Measurements from ENCODE around the gene CNTFR. TPM values are rescaled to one million over a fixed set of nuclear protein-coding genes. Genes with fewer than 3 reads are reported as not detected.
A peak's percentile ranks its signal among the peaks of the same experiment; 100 is the strongest.

Gene CNTFR
- total RNA-seq, 1 donor from 2014 or later, result 8.6 TPM

DNA sequence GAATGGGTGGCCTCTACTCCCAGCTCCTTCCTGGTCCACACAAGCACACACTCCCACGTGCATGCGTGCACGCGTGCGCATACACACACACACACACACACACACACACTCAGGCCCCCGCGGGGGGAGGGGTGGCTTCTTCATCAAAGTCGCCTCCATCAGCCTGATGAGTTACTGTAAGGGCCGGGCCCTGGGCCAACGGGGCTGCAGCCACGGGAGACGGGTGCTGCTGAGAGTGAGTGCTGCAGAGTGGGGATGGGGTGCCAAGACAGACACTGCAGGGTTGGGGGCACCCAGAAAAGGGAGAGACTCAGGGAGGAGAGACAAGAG is 18.1 kb downstream of the CNTFR start:
- Mint-ChIP-seq H3K9me3 (no peaks in the 10 kb centered on the region), H3K27ac (no peak overlapping the region), H3K27me3 (ENCODE audit: insufficient read depth, low read depth) (peaks cover 7% of the 10 kb centered on the region), H3K36me3 (peaks cover 24% of the 10 kb centered on the region), H3K4me1 (peaks cover 85% of the 10 kb centered on the region), H3K4me3 (peak overlapping the region; percentile 68)
- no peaks in the 10 kb centered on the region for H3K79me2 ChIP-seq (ENCODE audit: low read depth)
- H3K27ac ChIP-seq, result no peak overlapping the region
- no peak overlapping the region for H3K9ac ChIP-seq
- no peak overlapping the region for H2AFZ ChIP-seq (replicated peaks)
- H3K4me3 ChIP-seq, result no peak overlapping the region
- peaks cover 69% of the 10 kb centered on the region for H4K20me1 ChIP-seq (ENCODE audit: low read depth)
- H3K27me3 ChIP-seq, result no peaks in the 10 kb centered on the region
- peaks cover 11% of the 10 kb centered on the region for H3F3A ChIP-seq (ENCODE audit: low read depth)
- no peaks in the 10 kb centered on the region for H3K9me3 ChIP-seq (ENCODE audit: low read depth)
- no peak for DNase-seq (ENCODE audit: low spot score)
- TF ChIP-seq, protein P1, sequence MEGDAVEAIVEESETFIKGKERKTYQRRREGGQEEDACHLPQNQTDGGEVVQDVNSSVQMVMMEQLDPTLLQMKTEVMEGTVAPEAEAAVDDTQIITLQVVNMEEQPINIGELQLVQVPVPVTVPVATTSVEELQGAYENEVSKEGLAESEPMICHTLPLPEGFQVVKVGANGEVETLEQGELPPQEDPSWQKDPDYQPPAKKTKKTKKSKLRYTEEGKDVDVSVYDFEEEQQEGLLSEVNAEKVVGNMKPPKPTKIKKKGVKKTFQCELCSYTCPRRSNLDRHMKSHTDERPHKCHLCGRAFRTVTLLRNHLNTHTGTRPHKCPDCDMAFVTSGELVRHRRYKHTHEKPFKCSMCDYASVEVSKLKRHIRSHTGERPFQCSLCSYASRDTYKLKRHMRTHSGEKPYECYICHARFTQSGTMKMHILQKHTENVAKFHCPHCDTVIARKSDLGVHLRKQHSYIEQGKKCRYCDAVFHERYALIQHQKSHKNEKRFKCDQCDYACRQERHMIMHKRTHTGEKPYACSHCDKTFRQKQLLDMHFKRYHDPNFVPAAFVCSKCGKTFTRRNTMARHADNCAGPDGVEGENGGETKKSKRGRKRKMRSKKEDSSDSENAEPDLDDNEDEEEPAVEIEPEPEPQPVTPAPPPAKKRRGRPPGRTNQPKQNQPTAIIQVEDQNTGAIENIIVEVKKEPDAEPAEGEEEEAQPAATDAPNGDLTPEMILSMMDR (IDR thresholded peaks at IDR 0.05), result no peak
- TF ChIP-seq EZH2phosphoT487 (IDR thresholded peaks at IDR 0.05) (no peak), EZH2 (IDR thresholded peaks at IDR 0.05) (no peak)
- peaks cover 70% of the 10 kb centered on the region for H3K4me1 ChIP-seq
- H3K4me2 ChIP-seq, result no peak overlapping the region
- no peaks in the 10 kb centered on the region for H3K36me3 ChIP-seq

DNA sequence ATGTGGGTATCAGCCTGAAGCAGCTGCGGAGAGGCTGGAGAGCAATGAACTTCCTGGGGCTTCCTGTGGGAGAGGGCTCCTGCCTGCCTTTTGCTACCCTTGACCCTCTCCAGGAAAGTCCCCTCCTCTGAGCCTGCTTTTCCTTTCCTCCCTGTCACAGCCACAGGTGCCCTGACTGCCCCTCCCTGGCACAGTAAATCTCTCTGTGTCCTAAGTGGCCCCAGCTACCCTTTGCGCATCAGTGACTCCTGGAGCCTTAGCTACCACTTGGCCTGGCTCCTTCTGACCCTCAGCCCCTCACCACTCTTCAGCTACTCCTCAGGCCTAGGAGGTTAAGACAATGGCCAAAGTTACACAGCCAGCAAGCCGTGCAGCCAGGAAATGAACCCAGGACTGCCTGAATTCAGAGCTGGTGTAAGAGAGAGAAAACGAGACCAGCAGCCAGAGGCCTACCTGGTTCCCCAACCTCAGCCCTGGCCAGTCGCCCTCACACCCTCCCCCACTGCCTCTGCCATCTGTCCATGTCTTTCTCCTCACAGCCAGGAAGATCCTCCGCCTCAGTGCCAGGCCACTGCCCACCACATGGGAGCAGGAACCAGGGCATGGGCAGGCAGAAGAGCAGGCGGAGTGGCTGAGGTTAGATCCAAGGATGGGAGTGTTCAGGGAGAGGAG is 18.6 kb downstream of the CNTFR start:
- Histone ChIP-seq H3K36me3 (no peaks in the 10 kb centered on the region), H3K4me3 (no peak overlapping the region), H3K27ac (no peak overlapping the region), H4K20me1 (ENCODE audit: low read depth) (peaks cover 70% of the 10 kb centered on the region), H3K27me3 (no peaks in the 10 kb centered on the region), H2AFZ (replicated peaks) (no peak overlapping the region), H3K9ac (no peak overlapping the region), H3K4me1 (peaks cover 70% of the 10 kb centered on the region), H3K4me2 (peak overlapping the region; percentile 4), H3F3A (ENCODE audit: low read depth) (peaks cover 11% of the 10 kb centered on the region), H3K9me3 (ENCODE audit: low read depth) (no peaks in the 10 kb centered on the region), H3K79me2 (ENCODE audit: low read depth) (no peaks in the 10 kb centered on the region)
- Mint-ChIP-seq H3K9me3 (no peaks in the 10 kb centered on the region), H3K27me3 (ENCODE audit: insufficient read depth, low read depth) (peaks cover 7% of the 10 kb centered on the region), H3K4me3 (peak overlapping the region; percentile 50), H3K27ac (peak overlapping the region; percentile 43), H3K36me3 (peaks cover 22% of the 10 kb centered on the region), H3K4me1 (peaks cover 84% of the 10 kb centered on the region)
- TF ChIP-seq EZH2 (IDR thresholded peaks at IDR 0.05) (no peak), EZH2phosphoT487 (IDR thresholded peaks at IDR 0.05) (no peak)
- TF ChIP-seq, protein P1 (IDR thresholded peaks at IDR 0.05), result no peak
- DNase-seq (ENCODE audit: low spot score), result no peak

- peak overlapping the region; percentile 43 for H3K27ac Mint-ChIP-seq
- Histone ChIP-seq H3K4me2 (no peak overlapping the region), H3K27me3 (no peaks in the 10 kb centered on the region), H2AFZ (replicated peaks) (no peak overlapping the region), H3K4me3 (no peak overlapping the region), H3K9me3 (ENCODE audit: low read depth) (no peaks in the 10 kb centered on the region), H3F3A (ENCODE audit: low read depth) (peaks cover 17% of the 10 kb centered on the region), H3K27ac (no peak overlapping the region), H3K4me1 (peaks cover 70% of the 10 kb centered on the region), H4K20me1 (ENCODE audit: low read depth) (peaks cover 70% of the 10 kb centered on the region), H3K9ac (no peak overlapping the region), H3K79me2 (ENCODE audit: low read depth) (no peaks in the 10 kb centered on the region), H3K36me3 (no peaks in the 10 kb centered on the region)
- H3K4me3 Mint-ChIP-seq, result no peak overlapping the region
- peaks cover 5% of the 10 kb centered on the region for H3K27me3 Mint-ChIP-seq (ENCODE audit: insufficient read depth, low read depth)
- no peaks in the 10 kb centered on the region for H3K9me3 Mint-ChIP-seq
- peaks cover 20% of the 10 kb centered on the region for H3K36me3 Mint-ChIP-seq
- peaks cover 81% of the 10 kb centered on the region for H3K4me1 Mint-ChIP-seq
- DNase-seq (ENCODE audit: low spot score), result no peak
- TF ChIP-seq EZH2phosphoT487 (IDR thresholded peaks at IDR 0.05) (no peak), EZH2 (IDR thresholded peaks at IDR 0.05) (no peak)
- TF ChIP-seq, protein P1 (IDR thresholded peaks at IDR 0.05), result no peak
Measured at GRCh38 chr9:34570376-34570775, 19.1 kb downstream of the CNTFR start.

Data from neural progenitor cell (in vitro differentiated cells).